Measurements from ENCODE around the gene BRWD1. TPM values are rescaled to one million over a fixed set of nuclear protein-coding genes. Genes with fewer than 3 reads are reported as not detected.
A peak's percentile ranks its signal among the peaks of the same experiment; 100 is the strongest.

Gene BRWD1
- total and polyA plus RNA-seq, 12 donors, result 11.1 to 81.1 (median 37.6) TPM

GRCh38 chr21:39155578-39155977 is 157.9 kb downstream of the BRWD1 start:
- intact Hi-C loops (cut with DNase I), result no loop called here
- H3K4me1 ChIP-seq (replicated peaks in 1 of 2), result no peaks in the 10 kb centered on the region
- no peaks in the 10 kb centered on the region for H3K36me3 ChIP-seq (replicated peaks in 1 of 2)
- H3K27me3 ChIP-seq, result no peaks in the 10 kb centered on the region
- TF ChIP-seq CTCF (IDR thresholded peaks at IDR 0.05) (no peak), POLR2A (IDR thresholded peaks at IDR 0.05) (no peak)
- no peaks in the 10 kb centered on the region for H3K9me3 ChIP-seq (replicated peaks in 1 of 3)
- DNase-seq, result no peak
- WGBS, 4 donors, result 83 to 100% (median 90%) methylated on average over 2 of the region's 2 CpGs
- no peak overlapping the region for H3K27ac ChIP-seq
- H3K4me3 ChIP-seq, result no peak overlapping the region

GRCh38 chr21:39153842-39154241 is 159.6 kb downstream of the BRWD1 start:
- Histone ChIP-seq H3K9me3 (replicated peaks in 1 of 3) (no peaks in the 10 kb centered on the region), H3K27me3 (no peaks in the 10 kb centered on the region), H3K4me1 (replicated peaks in 1 of 2) (no peaks in the 10 kb centered on the region), H3K4me3 (no peak overlapping the region), H3K27ac (no peak overlapping the region), H3K36me3 (replicated peaks in 1 of 2) (no peaks in the 10 kb centered on the region)
- 81 to 89% (median 88%) methylated on average over 2 of the region's 2 CpGs for WGBS, 4 donors
- TF ChIP-seq POLR2A (IDR thresholded peaks at IDR 0.05) (no peak), CTCF (IDR thresholded peaks at IDR 0.05) (no peak)
- intact Hi-C loops (cut with DNase I), result no loop called here
- no peak for DNase-seq

- no peaks in the 10 kb centered on the region for H3K9me3 ChIP-seq (replicated peaks in 1 of 3)
- no peaks in the 10 kb centered on the region for H3K4me1 ChIP-seq (replicated peaks in 1 of 2)
- TF ChIP-seq CTCF (IDR thresholded peaks at IDR 0.05), result peak in 4 of 6 experiments; percentile 7 to 19 (median 17)
- no peak for TF ChIP-seq POLR2A (IDR thresholded peaks at IDR 0.05)
- no peaks in the 10 kb centered on the region for H3K27me3 ChIP-seq
- H3K27ac ChIP-seq, result no peak overlapping the region
- 89 to 100% (median 94%) methylated on average over 2 of the region's 2 CpGs for WGBS, 4 donors
- no peaks in the 10 kb centered on the region for H3K36me3 ChIP-seq (replicated peaks in 1 of 2)
- no peak overlapping the region for H3K4me3 ChIP-seq
- DNase-seq, result peak in 1 of 7 donors; percentile 10
- intact Hi-C loops (cut with DNase I), result no loop called here
Observed at GRCh38 chr21:39153373-39153772, 160.1 kb downstream of the BRWD1 start.

GRCh38 chr21:39152271-39152670 is 161.2 kb downstream of the BRWD1 start:
- no peak overlapping the region for H3K27ac ChIP-seq
- no peaks in the 10 kb centered on the region for H3K9me3 ChIP-seq (replicated peaks in 1 of 3)
- no peak overlapping the region for H3K4me3 ChIP-seq
- 88 to 98% (median 91%) methylated on average over 2 of the region's 2 CpGs for WGBS, 4 donors
- H3K4me1 ChIP-seq (replicated peaks in 1 of 2), result no peaks in the 10 kb centered on the region
- H3K27me3 ChIP-seq, result no peaks in the 10 kb centered on the region
- DNase-seq, result no peak
- intact Hi-C loops (cut with DNase I), result no loop called here
- no peaks in the 10 kb centered on the region for H3K36me3 ChIP-seq (replicated peaks in 1 of 2)
- TF ChIP-seq POLR2A (IDR thresholded peaks at IDR 0.05) (no peak), CTCF (IDR thresholded peaks at IDR 0.05) (no peak)
